ENCODE data around the gene CHST13.

- TF ChIP-seq POLR2A (IDR thresholded peaks at IDR 0.05) (no peak), CTCF (IDR thresholded peaks at IDR 0.05) (peak; percentile 63 to 96 (median 75))
Observed at GRCh38 chr3:126522363-126522788, 1.6 kb upstream of the CHST13 start.

Measured in Peyer's patch (tissue), 4 donors.